Measurements from ENCODE around the gene FAM135A. TPM values are rescaled to one million over a fixed set of nuclear protein-coding genes. Genes with fewer than 3 reads are reported as not detected.

FAM135A gene
- total and polyA plus RNA-seq, 9 of the 15 experiments (the other 6 are each of a cell fraction or from before 2014, with no cell fraction given): 7.4 to 32.9 (median 19.2) TPM

- TF ChIP-seq ZBTB11 (CRISPR knock-in tag; IDR thresholded peaks at IDR 0.05): no peak
- no peak for TF ChIP-seq TAF9B (IDR thresholded peaks at IDR 0.05; ENCODE audit: partially characterized antibody)
- no peak for TF ChIP-seq FOS (IDR thresholded peaks at IDR 0.05; ENCODE audit: extremely low read depth, insufficient read length)
- no peak for TF ChIP-seq ELF1 (tag; IDR thresholded peaks at IDR 0.05)
- TF ChIP-seq HDAC3 (IDR thresholded peaks at IDR 0.05; ENCODE audit: borderline replicate concordance, partially characterized antibody): no peak
- TF ChIP-seq HOMEZ (CRISPR knock-in tag; IDR thresholded peaks at IDR 0.05): no peak
- no peak for TF ChIP-seq ZNF41 (CRISPR knock-in tag; conservative IDR thresholded peaks at IDR 0.05)
- TF ChIP-seq CEBPB (tag; IDR thresholded peaks at IDR 0.05): no peak
- TF ChIP-seq ZNF445 (CRISPR knock-in tag; IDR thresholded peaks at IDR 0.05; ENCODE audit: low read depth): no peak
- TF ChIP-seq FOXP4 (CRISPR knock-in tag; IDR thresholded peaks at IDR 0.05; ENCODE audit: borderline replicate concordance): no peak
- TF ChIP-seq NR0B1 (IDR thresholded peaks at IDR 0.05; ENCODE audit: partially characterized antibody): no peak
- no peak for TF ChIP-seq MBD1 (CRISPR knock-in tag; IDR thresholded peaks at IDR 0.05)
- TF ChIP-seq HBP1 (CRISPR knock-in tag; IDR thresholded peaks at IDR 0.05): no peak
These were observed at the start of gene FAM135A (continued) for GRCh38 chr6:70413114-70413991.
